Measurements from ENCODE around the gene NGEF.

The NGEF gene

DNA sequence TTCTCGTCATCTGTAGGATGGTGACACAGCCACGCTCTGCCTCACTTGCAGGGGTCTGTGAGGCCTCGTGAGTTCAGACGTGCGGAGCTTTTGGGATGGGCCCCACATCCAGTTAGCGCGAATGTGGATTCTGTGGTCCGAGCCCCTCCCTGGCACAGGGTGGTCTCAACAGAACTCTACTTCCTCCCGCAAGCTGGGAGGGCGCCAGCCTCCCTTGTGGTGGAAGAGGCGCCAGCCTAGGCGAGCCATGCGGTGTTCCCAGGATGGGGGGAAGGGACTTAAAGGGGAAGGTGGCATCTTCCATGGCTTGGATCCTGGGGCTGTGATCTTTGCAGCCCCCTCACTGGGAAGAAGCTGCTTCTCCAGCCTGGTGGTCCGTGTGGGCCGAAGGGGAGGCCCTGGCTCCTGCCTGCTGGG lies 141.6 kb downstream of the NGEF start:
- H3K36me3 Mint-ChIP-seq (ENCODE audit: low read depth) = no peaks in the 10 kb centered on the region
- H3K9me3 Mint-ChIP-seq = no peaks in the 10 kb centered on the region
- H3K27me3 Mint-ChIP-seq = peaks cover 17% of the 10 kb centered on the region
- intact Hi-C loops (cut with micrococcal nuclease) = no loop called here
- peaks cover 25% of the 10 kb centered on the region for H3K4me1 Mint-ChIP-seq (ENCODE audit: low read depth)
- no peak overlapping the region for H3K27ac Mint-ChIP-seq
- H3K4me3 Mint-ChIP-seq = no peak overlapping the region

DNA sequence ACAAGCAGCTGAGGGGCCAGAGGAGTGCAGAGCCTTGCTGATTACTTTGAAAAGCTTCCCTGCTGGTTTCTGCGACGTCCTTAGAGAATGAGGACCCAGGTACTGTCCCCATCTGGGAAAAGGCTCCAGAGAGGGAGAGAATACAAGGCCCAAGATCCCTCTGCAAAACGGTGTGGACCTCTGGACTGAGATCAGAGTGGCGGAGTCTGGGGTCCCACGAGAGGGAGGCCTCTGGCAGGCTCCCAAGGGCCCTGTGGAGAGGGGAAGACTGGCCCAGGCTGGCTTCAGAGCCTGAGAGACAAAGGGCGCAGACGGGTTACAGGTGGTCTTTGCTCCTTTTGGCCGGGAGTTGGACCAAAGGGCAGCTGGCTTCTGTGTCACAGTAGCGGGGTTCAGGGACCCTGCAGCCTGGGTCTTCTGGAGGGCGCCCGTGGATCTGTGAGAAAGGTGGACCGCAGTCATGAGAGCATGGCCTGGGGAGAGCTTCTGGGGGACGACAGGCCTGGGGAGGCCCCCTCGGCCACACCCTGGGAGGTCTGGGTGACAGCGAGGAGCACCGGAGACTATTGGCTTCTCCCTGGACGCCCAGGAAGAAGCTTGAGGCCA lies 142.2 kb downstream of the NGEF start:
- no peak overlapping the region for H3K4me3 Mint-ChIP-seq
- no peaks in the 10 kb centered on the region for H3K36me3 Mint-ChIP-seq (ENCODE audit: low read depth)
- peaks cover 15% of the 10 kb centered on the region for H3K27me3 Mint-ChIP-seq
- no peaks in the 10 kb centered on the region for H3K9me3 Mint-ChIP-seq
- peaks cover 25% of the 10 kb centered on the region for H3K4me1 Mint-ChIP-seq (ENCODE audit: low read depth)
- intact Hi-C loops (cut with micrococcal nuclease) = no loop called here
- H3K27ac Mint-ChIP-seq = peak overlapping the region; percentile 26

DNA sequence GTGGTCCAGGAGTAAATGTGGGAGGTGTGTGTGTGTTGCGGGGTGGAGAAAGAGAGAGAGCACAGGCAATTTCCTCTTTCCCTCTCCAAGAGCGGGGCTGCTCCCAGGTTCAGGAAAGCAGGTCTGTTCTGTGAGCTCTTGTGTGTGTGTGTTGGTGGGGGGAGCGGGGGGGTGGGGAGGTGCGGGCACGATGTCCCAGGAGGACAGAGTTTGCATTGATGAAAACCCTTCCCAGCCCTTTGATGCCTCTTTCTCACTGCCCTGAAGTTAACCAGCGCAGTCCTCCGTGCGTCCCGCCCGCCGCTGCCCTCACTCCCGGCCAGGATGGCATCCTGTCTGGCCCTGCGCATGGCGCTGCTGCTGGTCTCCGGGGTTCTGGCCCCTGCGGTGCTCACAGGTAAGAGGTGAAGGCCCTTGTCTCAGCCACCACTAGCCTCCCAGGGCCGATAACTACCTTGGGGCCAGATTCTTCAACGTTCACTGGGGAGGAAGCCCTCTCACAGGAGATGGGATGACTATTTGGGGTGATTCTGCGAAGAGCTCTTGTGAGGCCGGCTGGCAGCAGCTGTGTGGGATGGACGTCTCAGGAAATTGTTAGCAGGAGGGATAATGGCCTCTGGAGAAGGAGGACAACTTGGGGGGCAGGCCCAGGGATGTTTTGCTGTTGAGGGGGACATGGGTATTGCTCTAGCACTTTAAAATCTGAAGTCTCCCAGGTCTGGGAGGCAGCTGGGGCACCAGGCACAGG lies 142.9 kb downstream of the NGEF start, which contains the start of gene SNORC:
Gene SNORC, plus strand, starts transcription at position 247 of the 748 bp plus-strand sequence. Its CDS starts 78 bp downstream, at position 325.
- Mint-ChIP-seq H3K4me1 (ENCODE audit: low read depth) (peaks cover 19% of the 10 kb centered on the region), H3K27me3 (peaks cover 8% of the 10 kb centered on the region), H3K36me3 (ENCODE audit: low read depth) (no peaks in the 10 kb centered on the region), H3K27ac (peak within 1 kb of the TSS; percentile 26), H3K9me3 (no peaks in the 10 kb centered on the region), H3K4me3 (no peak within 1 kb of the TSS)
- intact Hi-C loops (cut with micrococcal nuclease) = no loop called here

DNA sequence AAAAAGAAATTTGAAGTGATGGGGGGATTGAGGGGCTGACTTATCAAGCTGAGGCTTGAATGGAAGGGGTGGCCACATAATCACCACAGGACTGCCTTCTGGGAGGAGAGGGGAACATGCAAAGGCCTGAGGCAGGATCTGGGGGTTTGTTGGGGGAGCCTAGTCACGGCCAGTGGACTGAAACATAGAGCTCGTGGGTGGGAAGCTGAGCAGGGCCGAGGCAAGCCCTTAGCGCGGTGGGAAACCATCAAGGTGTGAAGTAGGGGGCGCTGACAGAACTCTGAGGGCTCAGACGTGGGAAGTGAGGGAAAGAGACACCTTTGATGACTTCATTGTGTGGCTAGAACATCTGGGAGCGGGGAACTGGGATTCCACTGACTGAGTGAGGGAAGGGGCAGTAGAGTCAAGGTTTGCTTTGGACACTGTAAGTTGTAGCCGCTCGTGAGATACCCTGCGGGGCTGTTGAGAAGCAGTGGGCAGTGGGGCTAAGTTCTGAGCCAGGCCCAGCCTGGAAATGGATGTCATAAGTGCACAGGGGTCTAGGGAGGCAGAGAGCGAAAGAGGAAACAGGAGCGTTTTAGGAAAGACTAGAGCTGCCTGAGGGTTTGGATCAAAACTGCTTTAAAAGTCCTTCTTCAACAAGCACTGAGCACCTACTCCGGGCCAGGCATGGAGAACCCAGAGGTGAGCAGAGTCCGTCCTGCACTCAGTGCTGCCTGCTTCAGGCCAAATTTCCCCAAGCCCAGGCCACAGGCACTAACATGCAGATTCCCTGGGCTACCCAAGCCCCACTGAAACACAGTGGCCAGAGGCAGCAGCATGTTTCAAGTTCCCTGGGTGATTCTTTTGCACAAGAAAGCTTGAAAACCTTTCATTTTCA lies 143.7 kb downstream of the NGEF start:
- intact Hi-C loops (cut with micrococcal nuclease) = no loop called here
- H3K9me3 Mint-ChIP-seq = no peaks in the 10 kb centered on the region
- no peak overlapping the region for H3K27ac Mint-ChIP-seq
- H3K36me3 Mint-ChIP-seq (ENCODE audit: low read depth) = no peaks in the 10 kb centered on the region
- no peaks in the 10 kb centered on the region for H3K27me3 Mint-ChIP-seq
- H3K4me3 Mint-ChIP-seq = no peak overlapping the region
- H3K4me1 Mint-ChIP-seq (ENCODE audit: low read depth) = peaks cover 13% of the 10 kb centered on the region

DNA sequence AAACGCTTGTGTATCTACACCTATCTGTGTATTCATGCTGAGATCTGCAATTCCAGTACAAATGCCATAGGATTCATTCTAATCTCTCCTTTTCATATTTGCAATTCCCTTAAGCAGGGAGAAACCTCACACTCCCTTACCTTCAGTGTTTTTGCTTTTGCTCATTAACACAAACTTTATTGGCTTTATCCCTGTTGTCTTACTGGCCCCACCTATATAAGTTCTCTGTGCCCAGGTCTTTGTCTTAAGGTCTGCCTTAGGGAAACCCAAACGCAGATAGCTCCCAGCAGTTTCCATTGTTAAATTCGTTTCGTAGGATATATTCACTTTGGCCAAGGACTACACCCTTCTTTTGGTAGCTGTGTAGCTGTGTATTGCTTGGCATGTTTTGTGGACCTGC lies 147.0 kb downstream of the NGEF start:
- no peak overlapping the region for H3K4me3 Mint-ChIP-seq
- no peaks in the 10 kb centered on the region for H3K4me1 Mint-ChIP-seq (ENCODE audit: low read depth)
- H3K27ac Mint-ChIP-seq = no peak overlapping the region
- no peaks in the 10 kb centered on the region for H3K27me3 Mint-ChIP-seq
- intact Hi-C loops (cut with micrococcal nuclease) = no loop called here
- H3K36me3 Mint-ChIP-seq (ENCODE audit: low read depth) = peaks cover 11% of the 10 kb centered on the region
- H3K9me3 Mint-ChIP-seq = no peaks in the 10 kb centered on the region

DNA sequence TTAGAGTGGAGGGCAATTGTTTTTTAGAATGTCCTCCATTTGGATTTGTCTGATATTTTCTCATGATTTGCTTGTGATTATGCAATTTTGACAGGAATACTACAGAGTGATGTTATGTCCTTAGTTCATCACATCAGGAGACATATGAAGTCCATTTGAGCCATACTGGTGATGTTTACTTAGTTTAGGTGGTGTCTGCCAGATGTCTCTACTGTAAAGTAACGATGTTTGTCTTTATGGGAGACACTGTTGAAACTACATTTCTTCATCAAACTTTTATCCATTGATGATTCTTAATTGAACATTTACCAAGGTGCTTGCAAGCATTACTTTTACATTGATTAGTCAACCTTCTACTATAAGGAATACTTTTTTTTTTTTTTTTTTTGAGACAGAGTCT lies 147.9 kb downstream of the NGEF start:
- no peak overlapping the region for H3K4me3 Mint-ChIP-seq
- no peak overlapping the region for H3K27ac Mint-ChIP-seq
- no peaks in the 10 kb centered on the region for H3K27me3 Mint-ChIP-seq
- peaks cover 17% of the 10 kb centered on the region for H3K36me3 Mint-ChIP-seq (ENCODE audit: low read depth)
- H3K4me1 Mint-ChIP-seq (ENCODE audit: low read depth) = no peaks in the 10 kb centered on the region
- H3K9me3 Mint-ChIP-seq = no peaks in the 10 kb centered on the region
- intact Hi-C loops (cut with micrococcal nuclease) = no loop called here

DNA sequence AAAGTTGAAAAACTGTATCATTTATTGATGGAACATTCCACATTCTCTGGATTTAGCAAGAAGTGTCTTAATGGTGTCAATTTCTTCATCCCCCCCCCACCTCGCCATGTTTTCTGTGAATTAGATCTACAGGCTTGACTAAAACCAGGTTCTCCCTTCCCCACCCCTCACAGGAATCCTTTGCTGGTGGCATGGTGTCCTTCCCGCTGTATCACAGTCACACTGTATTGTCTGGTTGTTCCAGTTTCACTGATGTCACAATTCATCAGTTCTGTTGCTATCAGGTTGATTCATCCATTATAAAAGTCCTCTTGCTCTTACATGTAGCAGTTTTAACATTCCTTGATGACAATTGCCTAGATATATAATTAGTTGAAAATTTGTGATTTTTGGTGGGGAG lies 149.1 kb downstream of the NGEF start:
- H3K27ac Mint-ChIP-seq = no peak overlapping the region
- H3K36me3 Mint-ChIP-seq (ENCODE audit: low read depth) = peaks cover 29% of the 10 kb centered on the region
- H3K9me3 Mint-ChIP-seq = no peaks in the 10 kb centered on the region
- intact Hi-C loops (cut with micrococcal nuclease) = no loop called here
- H3K4me1 Mint-ChIP-seq (ENCODE audit: low read depth) = no peaks in the 10 kb centered on the region
- no peak overlapping the region for H3K4me3 Mint-ChIP-seq
- H3K27me3 Mint-ChIP-seq = no peaks in the 10 kb centered on the region

DNA sequence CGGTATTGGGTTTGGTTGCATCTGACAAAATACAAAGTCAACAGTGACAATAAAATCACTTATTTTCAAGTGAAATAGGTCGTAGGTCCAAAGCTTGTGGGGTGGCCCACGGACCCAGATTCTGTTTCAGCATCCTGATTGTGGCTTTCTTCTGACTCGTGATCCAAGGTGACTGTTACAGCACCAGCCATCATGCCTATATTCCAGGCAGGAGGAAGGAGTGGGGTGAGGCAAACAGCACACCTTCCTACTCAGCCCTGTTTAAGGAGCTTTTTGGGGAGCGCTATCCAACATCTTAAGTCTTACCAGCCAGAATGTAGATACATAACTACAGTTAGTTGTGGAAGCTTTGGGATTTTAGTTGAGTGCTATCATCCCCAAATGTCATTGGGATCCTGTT lies 151.7 kb downstream of the NGEF start:
- H3K4me1 Mint-ChIP-seq (ENCODE audit: low read depth) = no peaks in the 10 kb centered on the region
- no peak overlapping the region for H3K4me3 Mint-ChIP-seq
- H3K9me3 Mint-ChIP-seq = no peaks in the 10 kb centered on the region
- no peaks in the 10 kb centered on the region for H3K27me3 Mint-ChIP-seq
- intact Hi-C loops (cut with micrococcal nuclease) = no loop called here
- no peak overlapping the region for H3K27ac Mint-ChIP-seq
- peaks cover 55% of the 10 kb centered on the region for H3K36me3 Mint-ChIP-seq (ENCODE audit: low read depth)

DNA sequence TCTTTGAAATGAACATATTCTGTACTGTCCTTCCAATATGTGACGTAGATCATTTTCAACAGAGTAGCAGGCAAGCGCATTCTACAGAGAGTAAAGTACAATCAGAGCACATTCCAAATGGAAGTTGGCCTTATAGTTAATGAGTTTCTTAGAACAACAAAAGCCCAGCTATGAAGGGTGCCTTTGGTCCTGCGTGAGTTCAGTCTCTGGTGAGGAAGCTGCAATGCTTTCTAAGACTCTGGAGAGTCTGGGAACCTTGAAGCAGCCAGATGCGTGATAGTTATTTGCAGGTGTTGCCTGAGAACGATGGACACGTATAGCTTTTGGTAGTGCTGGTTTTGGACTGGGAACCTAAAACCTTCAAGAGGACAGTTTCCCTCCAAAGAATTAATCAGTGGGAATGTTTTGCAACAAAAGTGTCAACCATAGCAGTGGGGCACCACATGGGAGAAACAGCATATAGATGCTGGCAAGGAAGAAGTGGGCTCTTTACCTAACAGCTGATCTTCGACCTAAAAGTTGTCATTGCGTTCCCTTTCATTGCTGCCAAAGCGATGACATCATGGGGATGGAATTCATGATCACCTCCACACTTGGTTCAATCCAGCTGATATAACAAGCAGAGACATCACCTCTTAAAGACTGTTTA lies 152.3 kb downstream of the NGEF start:
- H3K27me3 Mint-ChIP-seq = no peaks in the 10 kb centered on the region
- H3K36me3 Mint-ChIP-seq (ENCODE audit: low read depth) = peaks cover 61% of the 10 kb centered on the region
- no peak overlapping the region for H3K4me3 Mint-ChIP-seq
- no peaks in the 10 kb centered on the region for H3K9me3 Mint-ChIP-seq
- intact Hi-C loops (cut with micrococcal nuclease) = no loop called here
- H3K4me1 Mint-ChIP-seq (ENCODE audit: low read depth) = no peaks in the 10 kb centered on the region
- H3K27ac Mint-ChIP-seq = no peak overlapping the region

DNA sequence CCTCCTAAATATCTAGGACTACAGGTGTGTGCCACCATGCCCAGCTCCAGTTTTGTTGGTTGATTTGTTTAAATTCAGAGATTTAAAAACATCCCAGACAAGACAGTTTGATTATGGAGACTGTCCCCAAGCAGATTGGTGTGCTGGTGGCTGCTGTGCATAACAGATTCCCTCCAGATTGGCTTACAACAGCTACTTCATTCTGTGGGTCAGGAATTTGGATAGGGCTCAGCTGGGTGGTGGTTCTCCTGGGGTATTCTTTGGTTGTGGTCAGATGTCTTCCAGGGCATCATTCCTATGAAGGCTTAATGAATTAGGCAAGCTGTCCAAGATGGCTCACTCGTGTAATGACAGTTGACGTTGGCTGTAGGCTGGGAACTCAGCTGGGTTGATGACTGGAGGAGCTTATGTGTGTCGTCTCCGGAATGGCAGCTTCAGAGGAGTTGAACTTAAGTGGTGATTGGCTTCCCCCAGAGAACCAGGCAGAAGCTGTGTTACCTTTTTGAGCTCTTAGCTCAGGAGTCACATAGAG lies 153.6 kb downstream of the NGEF start:
- Mint-ChIP-seq H3K9me3 (no peaks in the 10 kb centered on the region), H3K4me1 (ENCODE audit: low read depth) (no peaks in the 10 kb centered on the region), H3K36me3 (ENCODE audit: low read depth) (peaks cover 72% of the 10 kb centered on the region), H3K27ac (no peak overlapping the region), H3K4me3 (no peak overlapping the region), H3K27me3 (no peaks in the 10 kb centered on the region)
- intact Hi-C loops (cut with micrococcal nuclease) = no loop called here

DNA sequence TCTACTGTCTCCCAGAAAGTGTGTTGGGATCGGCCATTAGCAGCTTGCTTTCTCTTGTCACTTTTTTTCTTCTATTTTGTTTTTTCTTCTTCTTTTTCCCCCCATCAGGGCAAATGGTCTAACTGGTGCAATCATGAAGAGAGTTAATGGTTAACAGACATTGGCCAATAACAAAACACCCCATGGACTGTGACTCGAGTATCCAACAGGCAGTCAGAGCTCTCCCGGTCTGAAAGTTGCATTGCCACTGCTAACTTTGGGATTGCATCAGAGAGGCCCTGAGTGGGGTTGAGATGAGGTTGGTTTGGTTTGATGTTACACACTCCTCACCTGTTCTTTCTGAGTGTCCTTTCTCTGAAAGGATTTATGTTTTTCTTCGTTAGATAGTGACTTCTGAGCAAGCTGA lies 155.9 kb downstream of the NGEF start:
- Mint-ChIP-seq H3K4me1 (ENCODE audit: low read depth) (no peaks in the 10 kb centered on the region), H3K27me3 (no peaks in the 10 kb centered on the region), H3K36me3 (ENCODE audit: low read depth) (peaks cover 85% of the 10 kb centered on the region), H3K4me3 (no peak overlapping the region), H3K27ac (no peak overlapping the region), H3K9me3 (no peaks in the 10 kb centered on the region)
- intact Hi-C loops (cut with micrococcal nuclease) = no loop called here

DNA sequence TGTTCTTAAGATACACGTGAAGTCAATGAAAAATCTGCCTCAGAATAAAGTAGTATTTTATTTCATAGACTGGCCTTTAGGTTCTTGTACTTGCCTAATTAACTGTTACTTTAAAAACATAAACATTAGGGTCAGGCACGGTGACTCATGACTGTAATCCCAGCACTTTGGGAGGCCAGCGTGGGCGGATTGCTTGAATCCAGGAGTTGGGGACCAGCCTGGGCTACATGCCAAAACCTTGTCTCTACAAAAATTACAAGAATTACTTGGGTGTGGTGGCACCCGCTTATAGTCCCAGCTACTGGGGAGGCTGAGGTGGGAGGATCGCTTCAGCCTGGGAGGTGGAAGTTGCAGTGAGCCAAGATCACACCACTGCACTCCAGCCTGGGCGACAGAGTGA lies 159.0 kb downstream of the NGEF start:
- Mint-ChIP-seq H3K9me3 (no peaks in the 10 kb centered on the region), H3K4me3 (no peak overlapping the region), H3K27ac (no peak overlapping the region), H3K4me1 (ENCODE audit: low read depth) (no peaks in the 10 kb centered on the region), H3K27me3 (no peaks in the 10 kb centered on the region), H3K36me3 (ENCODE audit: low read depth) (peaks cover 88% of the 10 kb centered on the region)
- intact Hi-C loops (cut with micrococcal nuclease) = loop anchor here (5.0 kb wide), 2 partner anchors 173 to 398 kb away; partner anchors contain the start of gene ATG16L1

DNA sequence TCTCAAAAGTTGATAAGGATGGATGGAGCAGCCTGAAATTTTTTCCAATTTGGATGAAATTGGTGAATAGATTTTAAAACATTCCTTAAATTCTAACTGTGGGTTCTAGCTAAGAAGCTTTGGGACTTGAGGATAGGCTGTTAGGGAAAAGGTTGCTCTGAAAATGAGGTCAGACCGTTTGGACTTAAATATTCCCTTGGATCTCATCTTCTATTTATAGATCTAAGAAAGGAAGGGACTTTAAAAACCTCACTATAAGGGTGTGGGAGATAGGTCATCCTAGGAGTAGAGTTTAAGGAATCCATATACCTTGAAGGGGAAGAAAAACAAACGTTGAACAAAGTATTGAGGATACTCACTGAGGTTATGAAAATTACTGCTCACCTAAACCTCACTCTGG lies 160.4 kb downstream of the NGEF start:
- no peaks in the 10 kb centered on the region for H3K9me3 Mint-ChIP-seq
- no peak overlapping the region for H3K4me3 Mint-ChIP-seq
- no peaks in the 10 kb centered on the region for H3K27me3 Mint-ChIP-seq
- H3K27ac Mint-ChIP-seq = no peak overlapping the region
- no peaks in the 10 kb centered on the region for H3K4me1 Mint-ChIP-seq (ENCODE audit: low read depth)
- H3K36me3 Mint-ChIP-seq (ENCODE audit: low read depth) = peaks cover 88% of the 10 kb centered on the region
- intact Hi-C loops (cut with micrococcal nuclease) = loop anchor here (1.0 to 5.0 kb wide), 3 partner anchors 175 to 400 kb away; partner anchors contain the start of gene ATG16L1

Data from dendritic cell treated with granulocyte-macrophage colony-stimulating factor and Interleukin-4, amounts not matched to agents 40 ng/mL and 50 ng/mL, for 4 days (primary cell).